Thyroid gland (tissue), 4 donors: ENCODE data around the gene KTN1. TPM values are rescaled to one million over a fixed set of nuclear protein-coding genes. Genes with fewer than 3 reads are reported as not detected.

Experiments used
- DNase-seq, 2 donors: peaks; one replicate each; pipeline ENCODE4 v3.0.0-alpha.2; 2019
- H3K27ac ChIP-seq, 3 donors: fragments of 200-600 bp; sonication (generic); 1 replicate in 2 of 3; 2 replicates in 1 of 3; pipeline ENCODE4 v1.5.1; 2016 to 2019; ENCODE audit warnings: mild to moderate bottlenecking in 1 of 3, moderate library complexity in 1 of 3
- H3K27me3 ChIP-seq: fragments of 200-600 bp; sonication (generic); one replicate; pipeline ENCODE4 v1.5.1; 2019
- H3K36me3 ChIP-seq, 2 donors: fragments of 200-600 bp; sonication (generic); one replicate each; pipeline ENCODE4 v1.5.1; 2016 to 2019
- H3K4me1 ChIP-seq, 2 donors: fragments of 200-600 bp; sonication (generic); one replicate each; pipeline ENCODE4 v1.5.1; 2017 to 2019
- H3K4me3 ChIP-seq, 3 donors: fragments of 200-600 bp; sonication (generic); replicated peaks in 1 of 3; 1 replicate in 2 of 3; 2 replicates in 1 of 3; pipeline ENCODE4 v1.5.1; 2016; ENCODE audit warnings: mild to moderate bottlenecking in 1 of 3
- H3K9me3 ChIP-seq: fragments of 200-600 bp; sonication (generic); one replicate; pipeline ENCODE4 v1.5.1; 2017
- CTCF ChIP-seq, 6 experiments: fragments of 200-600 bp in 3 of 6; fragments of 450-650 bp in 3 of 6; sonication (generic) in 3 of 6; IDR thresholded peaks; one replicate each; pipeline ENCODE4 v1.5.1; 2016 to 2019; ENCODE audit warnings: antibody characterized with exemption in 6 of 6, mild to moderate bottlenecking in 2 of 6, inconsistent platforms in 1 of 6, moderate library complexity in 1 of 6
- POLR2A ChIP-seq, 2 donors: fragments of 450-650 bp; IDR thresholded peaks; one replicate each; pipeline ENCODE4 v1.6.1; 2017; ENCODE audit warnings: antibody characterized with exemption in 2 of 2, mild to moderate bottlenecking in 2 of 2, moderate library complexity in 1 of 2
- WGBS, 2 donors: methylation state at CpG; one replicate each; pipeline ENCODE4 v1.1.5; 2017; 5-methylcytosine and 5-hydroxymethylcytosine counted together
- intact Hi-C: fragments of 100-400 bp; cut with DNase I; formaldehyde crosslinking; loops from one replicate; pipeline ENCODE4 v1.15.1; 2023
- total RNA-seq, 4 donors: library from RNA; depleted of rRNA; stranded (reverse); fragments of >200 nt; gene quantifications; one replicate each; pipeline ENCODE4 v1.2.3, GENCODE V29; 2016

The KTN1 gene
- total RNA-seq, 4 donors from 2014 or later, result 164 to 222 (median 195) TPM

- no peak for DNase-seq
- no peaks in the 10 kb centered on the region for H3K9me3 ChIP-seq
- peaks cover 0 to 8% of the 10 kb centered on the region in 2 donors for H3K4me1 ChIP-seq
- intact Hi-C loops, result no loop called here
- peaks cover 23 to 24% of the 10 kb centered on the region in 2 donors for H3K36me3 ChIP-seq
- H3K27me3 ChIP-seq, result no peaks in the 10 kb centered on the region
- no peak overlapping the region for H3K27ac ChIP-seq
- no peak for TF ChIP-seq POLR2A (IDR thresholded peaks at IDR 0.05)
- TF ChIP-seq CTCF (IDR thresholded peaks at IDR 0.05), result no peak
- no peak overlapping the region for H3K4me3 ChIP-seq
Observed at GRCh38 chr14:55661029-55661428, 81.0 kb downstream of the KTN1 start.

GRCh38 chr14:55662752-55663151 lies 82.7 kb downstream of the KTN1 start:
- Histone ChIP-seq H3K36me3 (peaks cover 9 to 11% of the 10 kb centered on the region in 2 donors), H3K27ac (no peak overlapping the region), H3K9me3 (no peaks in the 10 kb centered on the region), H3K27me3 (no peaks in the 10 kb centered on the region), H3K4me3 (no peak overlapping the region), H3K4me1 (peaks cover 0 to 10% of the 10 kb centered on the region in 2 donors)
- WGBS, 2 donors, result 92 to 96% methylated on average over 5 of the region's 5 CpGs
- TF ChIP-seq CTCF (IDR thresholded peaks at IDR 0.05), result no peak
- no peak for TF ChIP-seq POLR2A (IDR thresholded peaks at IDR 0.05)
- intact Hi-C loops, result no loop called here
- no peak for DNase-seq

GRCh38 chr14:55665067-55665675 lies 85.2 kb downstream of the KTN1 start:
- no peak overlapping the region for H3K4me3 ChIP-seq
- H3K36me3 ChIP-seq, result peaks cover 11 to 15% of the 10 kb centered on the region in 2 donors
- TF ChIP-seq POLR2A (IDR thresholded peaks at IDR 0.05) (no peak), CTCF (IDR thresholded peaks at IDR 0.05) (no peak)
- DNase-seq, result no peak
- WGBS, 2 donors, result 90 to 92% methylated on average over 4 of the region's 4 CpGs
- no peaks in the 10 kb centered on the region for H3K27me3 ChIP-seq
- no peaks in the 10 kb centered on the region for H3K9me3 ChIP-seq
- H3K27ac ChIP-seq, result no peak overlapping the region
- H3K4me1 ChIP-seq, result peaks cover 0 to 10% of the 10 kb centered on the region in 2 donors
- intact Hi-C loops, result no loop called here

- intact Hi-C loops, result no loop called here
- Histone ChIP-seq H3K27me3 (no peaks in the 10 kb centered on the region), H3K9me3 (no peaks in the 10 kb centered on the region), H3K36me3 (peaks cover 21 to 36% of the 10 kb centered on the region in 2 donors), H3K27ac (no peak overlapping the region), H3K4me1 (peaks cover 0 to 10% of the 10 kb centered on the region in 2 donors), H3K4me3 (no peak overlapping the region)
- TF ChIP-seq POLR2A (IDR thresholded peaks at IDR 0.05), result no peak
- WGBS, 2 donors, result 99 to 100% methylated on average over 2 of the region's 2 CpGs
- no peak for DNase-seq
Observed at GRCh38 chr14:55667801-55668200, 87.8 kb downstream of the KTN1 start.

- TF ChIP-seq CTCF (IDR thresholded peaks at IDR 0.05) (no peak), POLR2A (IDR thresholded peaks at IDR 0.05) (no peak)
- peaks cover 32 to 51% of the 10 kb centered on the region in 2 donors for H3K36me3 ChIP-seq
- no peaks in the 10 kb centered on the region for H3K27me3 ChIP-seq
- H3K4me1 ChIP-seq, result no peaks in the 10 kb centered on the region
- no peak overlapping the region for H3K27ac ChIP-seq
- intact Hi-C loops, result no loop called here
- no peak overlapping the region for H3K4me3 ChIP-seq
- DNase-seq, result no peak
- no peaks in the 10 kb centered on the region for H3K9me3 ChIP-seq
- 93 to 98% methylated on average over 2 of the region's 2 CpGs for WGBS, 2 donors
Observed at GRCh38 chr14:55671641-55672040, 91.6 kb downstream of the KTN1 start.
